ENCODE data around the gene ATP2B1.

- TF ChIP-seq NR2C2 (CRISPR knock-in tag; IDR thresholded peaks at IDR 0.05; ENCODE audit: borderline replicate concordance) (no peak), ZNF550 (CRISPR knock-in tag; IDR thresholded peaks at IDR 0.05; ENCODE audit: borderline replicate concordance) (no peak), MAFG (CRISPR knock-in tag; IDR thresholded peaks at IDR 0.05) (no peak), CTCF (CRISPR knock-in tag; IDR thresholded peaks at IDR 0.05) (no peak), SP140L (CRISPR knock-in tag; IDR thresholded peaks at IDR 0.05; ENCODE audit: borderline replicate concordance) (no peak), SUZ12 (IDR thresholded peaks at IDR 0.05; ENCODE audit: low read depth, low read length) (no peak)
- TF ChIP-seq, protein P1, sequence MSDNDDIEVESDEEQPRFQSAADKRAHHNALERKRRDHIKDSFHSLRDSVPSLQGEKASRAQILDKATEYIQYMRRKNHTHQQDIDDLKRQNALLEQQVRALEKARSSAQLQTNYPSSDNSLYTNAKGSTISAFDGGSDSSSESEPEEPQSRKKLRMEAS (IDR thresholded peaks at IDR 0.05): no peak
Measured at GRCh38 chr12:89740943-89741342, 32.3 kb upstream of the ATP2B1 start.
